SK-N-SH treated with all-trans-retinoic acid at 6 μM for 48 hours (cell line): ENCODE measurements around the gene RGS6.

Experiments used
- ATAC-seq: fragments of 200-7000 bp; cut with Tn5 transposase; 3 replicates; pipeline ENCODE4 v1.9.1; 2020; ENCODE audit warnings: mild to moderate bottlenecking, moderate library complexity
- CSDC2 ChIP-seq: fragments of 250-450 bp; sonication (Bioruptor Pico); IDR thresholded peaks from 2 replicates; pipeline ENCODE4 v1.5.0; 2020; ENCODE audit warnings: mild to moderate bottlenecking, moderate library complexity
- ISL1 ChIP-seq: fragments of 250-450 bp; sonication (Bioruptor Pico); IDR thresholded peaks from 2 replicates; pipeline ENCODE4 v2.1.2; 2022; ENCODE audit warnings: mild to moderate bottlenecking, moderate library complexity
- OSR1 ChIP-seq: fragments of 250-450 bp; sonication (Bioruptor Pico); IDR thresholded peaks from 2 replicates; pipeline ENCODE4 v1.8.0; 2022; ENCODE audit warnings: moderate library complexity, mild to moderate bottlenecking, inconsistent platforms
- PPARA ChIP-seq: fragments of 250-450 bp; sonication (Bioruptor Pico); IDR thresholded peaks from 2 replicates; pipeline ENCODE4 v1.5.0; 2020; ENCODE audit warnings: mild to moderate bottlenecking, borderline replicate concordance
- SNAI2 ChIP-seq: fragments of 250-450 bp; sonication (Bioruptor Pico); IDR thresholded peaks from 2 replicates; pipeline ENCODE4 v1.5.0; 2020; ENCODE audit warnings: mild to moderate bottlenecking, moderate library complexity
- TCF4 ChIP-seq: fragments of 250-450 bp; sonication (Bioruptor Pico); IDR thresholded peaks from 2 replicates; pipeline ENCODE4 v1.8.0; 2021; ENCODE audit warnings: mild to moderate bottlenecking, moderate library complexity, borderline replicate concordance
- TOX ChIP-seq: fragments of 250-450 bp; sonication (Bioruptor Pico); IDR thresholded peaks from 2 replicates; pipeline ENCODE4 v1.8.0; 2021; ENCODE audit warnings: mild to moderate bottlenecking, moderate library complexity, borderline replicate concordance
- ZFP3 ChIP-seq: fragments of 250-450 bp; sonication (Bioruptor Pico); IDR thresholded peaks from 2 replicates; pipeline ENCODE4 v1.5.0; 2020; ENCODE audit warnings: mild to moderate bottlenecking, moderate library complexity
- ZFP30 ChIP-seq: fragments of 450-650 bp; formaldehyde crosslinking; IDR thresholded peaks from 2 replicates; pipeline ENCODE4 v1.5.0; 2022; ENCODE audit warnings: mild to moderate bottlenecking, moderate library complexity
- ZNF565 ChIP-seq: fragments of 450-650 bp; formaldehyde crosslinking; conservative IDR thresholded peaks from 2 replicates; pipeline ENCODE4 v1.5.0; 2020; ENCODE audit warnings: low read depth, mild to moderate bottlenecking, moderate library complexity
- ZNF70 ChIP-seq: fragments of 450-650 bp; formaldehyde crosslinking; IDR thresholded peaks from 2 replicates; pipeline ENCODE4 v1.5.0; 2020; ENCODE audit warnings: mild to moderate bottlenecking, moderate library complexity
- TF ChIP-seq, protein P1 (sequence below): fragments of 250-450 bp; sonication (Bioruptor Pico); IDR thresholded peaks from 2 replicates; pipeline ENCODE4 v1.5.1; 2020; ENCODE audit warnings: low read depth, mild to moderate bottlenecking, moderate library complexity
- TF ChIP-seq, protein P2 (sequence below): fragments of 250-450 bp; sonication (Bioruptor Pico); IDR thresholded peaks from 2 replicates; pipeline ENCODE4 v1.5.0; 2020; ENCODE audit warnings: mild to moderate bottlenecking, moderate library complexity
- TF ChIP-seq, protein P3 (sequence below): fragments of 250-450 bp; sonication (Bioruptor Pico); IDR thresholded peaks from 2 replicates; pipeline ENCODE4 v1.8.0; 2020; ENCODE audit warnings: mild to moderate bottlenecking, moderate library complexity, borderline replicate concordance

RGS6 gene

DNA sequence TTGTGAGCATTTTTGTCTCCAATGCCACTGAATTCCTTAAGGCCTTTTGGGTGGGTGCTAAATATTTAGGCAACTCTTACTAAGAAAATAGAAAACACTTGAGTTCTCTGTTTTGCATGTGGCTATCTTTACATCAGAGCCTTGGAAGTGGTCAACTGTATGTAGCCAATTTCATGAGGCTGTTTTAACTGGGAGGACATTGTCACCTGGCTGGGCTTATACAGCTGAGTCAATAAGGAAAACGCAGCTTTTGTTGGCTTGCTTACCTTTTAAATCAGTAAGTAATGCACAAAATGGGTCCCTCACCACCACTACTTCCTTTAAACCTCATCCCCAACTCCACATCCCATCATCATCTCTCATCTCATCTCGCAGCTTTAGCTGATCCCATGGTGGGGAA is 194.3 kb downstream of the RGS6 start (continued):
- TF ChIP-seq, protein P1, sequence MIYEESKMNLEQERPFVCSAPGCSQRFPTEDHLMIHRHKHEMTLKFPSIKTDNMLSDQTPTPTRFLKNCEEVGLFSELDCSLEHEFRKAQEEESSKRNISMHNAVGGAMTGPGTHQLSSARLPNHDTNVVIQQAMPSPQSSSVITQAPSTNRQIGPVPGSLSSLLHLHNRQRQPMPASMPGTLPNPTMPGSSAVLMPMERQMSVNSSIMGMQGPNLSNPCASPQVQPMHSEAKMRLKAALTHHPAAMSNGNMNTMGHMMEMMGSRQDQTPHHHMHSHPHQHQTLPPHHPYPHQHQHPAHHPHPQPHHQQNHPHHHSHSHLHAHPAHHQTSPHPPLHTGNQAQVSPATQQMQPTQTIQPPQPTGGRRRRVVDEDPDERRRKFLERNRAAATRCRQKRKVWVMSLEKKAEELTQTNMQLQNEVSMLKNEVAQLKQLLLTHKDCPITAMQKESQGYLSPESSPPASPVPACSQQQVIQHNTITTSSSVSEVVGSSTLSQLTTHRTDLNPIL (CRISPR knock-in tag), result no peak
- TF ChIP-seq ZNF70 (CRISPR knock-in tag) (no peak), ZNF565 (CRISPR knock-in tag) (no peak)
- TF ChIP-seq, protein P2, sequence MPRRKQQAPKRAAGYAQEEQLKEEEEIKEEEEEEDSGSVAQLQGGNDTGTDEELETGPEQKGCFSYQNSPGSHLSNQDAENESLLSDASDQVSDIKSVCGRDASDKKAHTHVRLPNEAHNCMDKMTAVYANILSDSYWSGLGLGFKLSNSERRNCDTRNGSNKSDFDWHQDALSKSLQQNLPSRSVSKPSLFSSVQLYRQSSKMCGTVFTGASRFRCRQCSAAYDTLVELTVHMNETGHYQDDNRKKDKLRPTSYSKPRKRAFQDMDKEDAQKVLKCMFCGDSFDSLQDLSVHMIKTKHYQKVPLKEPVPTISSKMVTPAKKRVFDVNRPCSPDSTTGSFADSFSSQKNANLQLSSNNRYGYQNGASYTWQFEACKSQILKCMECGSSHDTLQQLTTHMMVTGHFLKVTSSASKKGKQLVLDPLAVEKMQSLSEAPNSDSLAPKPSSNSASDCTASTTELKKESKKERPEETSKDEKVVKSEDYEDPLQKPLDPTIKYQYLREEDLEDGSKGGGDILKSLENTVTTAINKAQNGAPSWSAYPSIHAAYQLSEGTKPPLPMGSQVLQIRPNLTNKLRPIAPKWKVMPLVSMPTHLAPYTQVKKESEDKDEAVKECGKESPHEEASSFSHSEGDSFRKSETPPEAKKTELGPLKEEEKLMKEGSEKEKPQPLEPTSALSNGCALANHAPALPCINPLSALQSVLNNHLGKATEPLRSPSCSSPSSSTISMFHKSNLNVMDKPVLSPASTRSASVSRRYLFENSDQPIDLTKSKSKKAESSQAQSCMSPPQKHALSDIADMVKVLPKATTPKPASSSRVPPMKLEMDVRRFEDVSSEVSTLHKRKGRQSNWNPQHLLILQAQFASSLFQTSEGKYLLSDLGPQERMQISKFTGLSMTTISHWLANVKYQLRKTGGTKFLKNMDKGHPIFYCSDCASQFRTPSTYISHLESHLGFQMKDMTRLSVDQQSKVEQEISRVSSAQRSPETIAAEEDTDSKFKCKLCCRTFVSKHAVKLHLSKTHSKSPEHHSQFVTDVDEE (CRISPR knock-in tag), result no peak

DNA sequence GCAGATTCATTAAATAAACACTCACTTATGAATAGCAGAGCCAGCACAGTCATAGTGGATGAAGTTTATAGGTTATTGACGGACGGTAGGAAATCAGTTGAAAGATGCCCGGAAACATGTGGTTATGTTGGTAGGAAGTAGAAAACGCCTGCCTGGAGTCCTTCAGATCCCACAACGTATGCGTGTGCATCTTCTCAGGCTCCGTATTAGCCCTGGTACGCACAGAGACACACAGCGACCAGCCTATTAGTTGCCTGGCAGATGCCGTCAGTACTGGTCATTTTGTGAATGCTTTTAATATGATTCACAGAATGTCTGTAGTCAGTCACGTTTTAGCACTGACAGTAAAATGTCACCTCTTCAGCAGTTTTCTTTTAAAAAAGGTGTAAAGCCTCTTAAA is 196.4 kb downstream of the RGS6 start:
- no peak for TF ChIP-seq OSR1
- no peak for TF ChIP-seq ZNF565 (CRISPR knock-in tag)
- TF ChIP-seq, all 23 proteins: peak for 0
- no peak for ATAC-seq

DNA sequence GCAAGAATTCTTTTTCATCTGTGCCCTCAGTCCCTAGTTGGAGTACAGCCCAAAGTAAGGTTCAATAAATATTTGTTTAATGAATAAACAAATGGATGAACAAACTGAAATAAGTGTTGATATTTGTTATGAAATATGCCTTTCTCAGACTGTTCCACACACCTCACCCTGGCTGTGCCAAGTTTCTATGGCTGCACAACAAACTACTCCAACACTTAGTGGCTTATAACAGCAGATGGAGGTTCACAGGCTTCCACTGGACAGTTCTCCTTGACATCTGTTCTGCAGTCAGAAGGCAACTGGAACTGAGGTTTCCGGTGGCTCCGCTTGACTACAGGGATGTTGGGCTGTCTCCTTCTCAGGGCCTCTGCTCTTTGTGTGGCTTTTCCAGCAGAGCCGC is 197.1 kb downstream of the RGS6 start:
- no peak for ATAC-seq
- TF ChIP-seq OSR1 (no peak), ZNF70 (CRISPR knock-in tag) (no peak), CSDC2 (CRISPR knock-in tag) (no peak), TCF4 (CRISPR knock-in tag) (no peak), PPARA (no peak), SNAI2 (no peak)
- TF ChIP-seq, protein P3, sequence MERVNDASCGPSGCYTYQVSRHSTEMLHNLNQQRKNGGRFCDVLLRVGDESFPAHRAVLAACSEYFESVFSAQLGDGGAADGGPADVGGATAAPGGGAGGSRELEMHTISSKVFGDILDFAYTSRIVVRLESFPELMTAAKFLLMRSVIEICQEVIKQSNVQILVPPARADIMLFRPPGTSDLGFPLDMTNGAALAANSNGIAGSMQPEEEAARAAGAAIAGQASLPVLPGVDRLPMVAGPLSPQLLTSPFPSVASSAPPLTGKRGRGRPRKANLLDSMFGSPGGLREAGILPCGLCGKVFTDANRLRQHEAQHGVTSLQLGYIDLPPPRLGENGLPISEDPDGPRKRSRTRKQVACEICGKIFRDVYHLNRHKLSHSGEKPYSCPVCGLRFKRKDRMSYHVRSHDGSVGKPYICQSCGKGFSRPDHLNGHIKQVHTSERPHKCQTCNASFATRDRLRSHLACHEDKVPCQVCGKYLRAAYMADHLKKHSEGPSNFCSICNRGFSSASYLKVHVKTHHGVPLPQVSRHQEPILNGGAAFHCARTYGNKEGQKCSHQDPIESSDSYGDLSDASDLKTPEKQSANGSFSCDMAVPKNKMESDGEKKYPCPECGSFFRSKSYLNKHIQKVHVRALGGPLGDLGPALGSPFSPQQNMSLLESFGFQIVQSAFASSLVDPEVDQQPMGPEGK, result no peak
- TF ChIP-seq, protein P2 (CRISPR knock-in tag), result no peak
- TF ChIP-seq, protein P1 (CRISPR knock-in tag), result no peak

DNA sequence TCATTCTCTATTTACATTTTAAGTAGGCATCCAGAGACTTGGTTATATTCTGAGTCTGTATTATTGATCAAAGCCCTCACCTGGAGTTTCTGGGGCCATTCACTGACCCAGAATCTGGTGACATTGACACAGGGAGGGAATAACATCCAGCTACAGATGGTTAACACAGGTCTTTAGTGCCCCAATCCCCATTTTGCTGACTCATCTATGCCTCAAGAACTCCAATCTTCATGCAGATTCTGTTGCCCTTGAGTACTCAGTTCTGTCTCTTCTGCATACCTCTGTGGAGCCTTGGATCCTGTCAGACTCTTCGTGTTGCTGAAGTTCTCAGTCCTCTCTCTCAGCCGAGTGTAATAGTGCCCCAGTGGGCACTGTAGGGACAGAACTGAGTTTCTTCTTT is 208.9 kb downstream of the RGS6 start:
- TF ChIP-seq ZFP30 (CRISPR knock-in tag), result no peak
- TF ChIP-seq TOX, result no peak
- TF ChIP-seq ZNF565 (CRISPR knock-in tag), result no peak
- no peak for TF ChIP-seq SNAI2
- TF ChIP-seq, protein P2 (CRISPR knock-in tag), result no peak
- TF ChIP-seq ISL1, result no peak
- TF ChIP-seq, protein P3, result no peak
- no peak for TF ChIP-seq ZFP3 (CRISPR knock-in tag)
- no peak for ATAC-seq
